ENCODE results near the gene PPP1R15B.

GRCh38 chr1:204385727-204386126 is 25.9 kb downstream of the PPP1R15B start:
- no peak for TF ChIP-seq CTCF (conservative IDR thresholded peaks at IDR 0.05; ENCODE audit: low read depth, low read length)
- no peak for TF ChIP-seq POLR2A (IDR thresholded peaks at IDR 0.05; ENCODE audit: low read depth, low read length)
- TF ChIP-seq SMC3 (IDR thresholded peaks at IDR 0.05; ENCODE audit: low read depth, low read length), result no peak
